Neural cell (in vitro differentiated cells): ENCODE measurements around the gene SCUBE1. TPM values are rescaled to one million over a fixed set of nuclear protein-coding genes. Genes with fewer than 3 reads are reported as not detected.

Experiments used
- H2AFZ ChIP-seq: fragments of 200-600, 300-800 bp; sonication (generic), shearing (Covaris generic); 2 replicates; pipeline ENCODE4 v1.6.0; 2014; ENCODE audit warnings: low read depth, mild to moderate bottlenecking, antibody characterized with exemption, low read length, moderate library complexity
- H3F3A ChIP-seq: fragments of 200-600 bp; shearing (Covaris generic); 2 replicates; pipeline ENCODE4 v1.6.1; 2016; ENCODE audit warnings: mild to moderate bottlenecking, moderate library complexity, mixed read lengths, antibody characterized with exemption, low read length; ENCODE audit not compliant: insufficient read depth, poor library complexity, severe bottlenecking
- H3K27ac ChIP-seq: fragments of 200-600, 300-800 bp; sonication (generic), shearing (Covaris generic); 2 replicates; pipeline ENCODE4 v1.5.1; 2014; ENCODE audit warnings: mild to moderate bottlenecking, low read length, moderate library complexity
- H3K27me3 ChIP-seq: fragments of 300-800, 200-600 bp; sonication (generic), shearing (Covaris generic); 2 replicates; pipeline ENCODE4 v1.6.0; 2014; ENCODE audit warnings: mild to moderate bottlenecking, low read depth, low read length, moderate library complexity; ENCODE audit not compliant: insufficient read depth
- H3K36me3 ChIP-seq: fragments of 300-800, 200-600 bp; sonication (generic), shearing (Covaris generic); 2 replicates; pipeline ENCODE4 v1.5.1; 2014; ENCODE audit warnings: mild to moderate bottlenecking, antibody characterized with exemption, low read length, moderate library complexity; ENCODE audit not compliant: insufficient read depth
- H3K4me2 ChIP-seq: fragments of 300-800, 200-600 bp; sonication (generic), shearing (Covaris generic); 2 replicates; pipeline ENCODE4 v1.6.0; 2014; ENCODE audit warnings: mild to moderate bottlenecking, low read length
- H3K4me3 ChIP-seq: fragments of 300-800, 200-600 bp; sonication (generic), shearing (Covaris generic); 2 replicates; pipeline ENCODE4 v1.5.1; 2014; ENCODE audit warnings: mild to moderate bottlenecking, low read length, moderate library complexity
- H3K79me2 ChIP-seq: fragments of 200-600 bp; shearing (Covaris generic); replicated peaks from 2 replicates; pipeline ENCODE4 v1.6.0; 2014; ENCODE audit warnings: mild to moderate bottlenecking, low read length, moderate library complexity; ENCODE audit not compliant: insufficient read depth
- H3K9ac ChIP-seq: fragments of 300-800, 200-600 bp; sonication (generic), shearing (Covaris generic); 2 replicates; pipeline ENCODE4 v1.6.1; 2016; ENCODE audit warnings: mild to moderate bottlenecking, low read length, mixed read lengths
- H3K9me2 ChIP-seq: fragments of 200-600 bp; shearing (Covaris generic); 2 replicates; pipeline ENCODE4 v1.6.1; 2016; ENCODE audit warnings: mild to moderate bottlenecking, low read length, mixed read lengths; ENCODE audit not compliant: insufficient read depth
- H3K9me3 ChIP-seq: fragments of 200-600, 300-800 bp; sonication (generic), shearing (Covaris generic); 2 replicates; pipeline ENCODE4 v1.6.1; 2016; ENCODE audit warnings: mild to moderate bottlenecking, mixed run types, low read length, moderate library complexity, mixed read lengths
- H4K20me1 ChIP-seq: fragments of 200-600 bp; shearing (Covaris generic); 2 replicates; pipeline ENCODE4 v1.6.1; 2016; ENCODE audit warnings: mild to moderate bottlenecking, mixed run types; ENCODE audit not compliant: insufficient read depth
- EP300 ChIP-seq: fragments of 450-650 bp; conservative IDR thresholded peaks from 2 replicates; pipeline ENCODE4 v1.6.1; 2014; ENCODE audit warnings: antibody characterized with exemption, mild to moderate bottlenecking, moderate library complexity; ENCODE audit not compliant: poor library complexity, severe bottlenecking
- EZH2 ChIP-seq: fragments of 200-600, 300-800 bp; shearing (Covaris generic), sonication (generic); IDR thresholded peaks from 2 replicates; pipeline ENCODE4 v1.6.1; 2014; ENCODE audit warnings: antibody characterized with exemption, low read length, borderline replicate concordance, mild to moderate bottlenecking; ENCODE audit not compliant: insufficient read depth, poor library complexity, severe bottlenecking
- MXI1 ChIP-seq: fragments of 450-650 bp; conservative IDR thresholded peaks from 2 replicates; pipeline ENCODE4 v1.6.1; 2014; ENCODE audit warnings: antibody characterized with exemption, mild to moderate bottlenecking; ENCODE audit not compliant: poor library complexity, severe bottlenecking
- POLR2AphosphoS5 ChIP-seq: IDR thresholded peaks from 2 replicates; pipeline ENCODE4 v1.6.1; 2012
- RAD21 ChIP-seq: fragments of 450-650 bp; conservative IDR thresholded peaks from 2 replicates; pipeline ENCODE4 v1.6.1; 2014; ENCODE audit warnings: antibody characterized with exemption, mild to moderate bottlenecking, moderate library complexity
- SMC3 ChIP-seq: fragments of 450-650 bp; conservative IDR thresholded peaks from 2 replicates; pipeline ENCODE4 v1.6.1; 2014; ENCODE audit warnings: antibody characterized with exemption, mild to moderate bottlenecking, moderate library complexity; ENCODE audit not compliant: poor library complexity
- TAF1 ChIP-seq: IDR thresholded peaks from 2 replicates; pipeline ENCODE4 v1.6.1; 2012; ENCODE audit warnings: low read depth
- polyA plus RNA-seq: library from polyadenylated mRNA; depleted of rRNA; stranded (reverse); fragments of >200 nt; gene quantifications from 2 replicates; pipeline ENCODE4 v1.2.3, GENCODE V29; 2014
- TF ChIP-seq, protein P1 (sequence below): IDR thresholded peaks from 2 replicates; pipeline ENCODE4 v1.6.1; 2012; ENCODE audit warnings: borderline replicate concordance
- TF ChIP-seq, protein P2 (sequence below): fragments of 450-650 bp; IDR thresholded peaks from 2 replicates; pipeline ENCODE4 v1.5.1; 2014; ENCODE audit warnings: antibody characterized with exemption, mild to moderate bottlenecking, moderate library complexity; ENCODE audit not compliant: poor library complexity, severe bottlenecking

Gene SCUBE1
- polyA plus RNA-seq, 1 donor from 2014 or later: 8.4 TPM

DNA sequence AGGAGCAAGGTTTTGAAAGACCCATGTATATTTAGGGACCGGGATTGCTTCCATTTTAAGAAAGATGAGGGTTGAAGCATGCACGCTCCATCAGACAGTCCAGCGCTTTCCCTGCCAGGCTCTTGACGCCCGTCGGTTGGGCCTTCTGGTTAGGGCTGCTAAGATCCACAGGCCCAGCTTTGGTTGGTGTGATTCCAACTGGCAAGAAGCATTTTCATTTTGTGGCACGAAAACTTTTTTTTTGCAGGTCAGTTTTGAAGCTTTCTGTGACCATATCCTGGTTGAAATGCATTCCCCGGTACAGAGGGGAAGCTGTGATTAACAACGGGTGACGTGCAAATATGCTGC lies 34.4 kb upstream of the SCUBE1 start:
- no peak overlapping the region for H3K4me3 ChIP-seq
- no peak overlapping the region for H3K27ac ChIP-seq
- TF ChIP-seq MXI1: no peak
- TF ChIP-seq, protein P1, sequence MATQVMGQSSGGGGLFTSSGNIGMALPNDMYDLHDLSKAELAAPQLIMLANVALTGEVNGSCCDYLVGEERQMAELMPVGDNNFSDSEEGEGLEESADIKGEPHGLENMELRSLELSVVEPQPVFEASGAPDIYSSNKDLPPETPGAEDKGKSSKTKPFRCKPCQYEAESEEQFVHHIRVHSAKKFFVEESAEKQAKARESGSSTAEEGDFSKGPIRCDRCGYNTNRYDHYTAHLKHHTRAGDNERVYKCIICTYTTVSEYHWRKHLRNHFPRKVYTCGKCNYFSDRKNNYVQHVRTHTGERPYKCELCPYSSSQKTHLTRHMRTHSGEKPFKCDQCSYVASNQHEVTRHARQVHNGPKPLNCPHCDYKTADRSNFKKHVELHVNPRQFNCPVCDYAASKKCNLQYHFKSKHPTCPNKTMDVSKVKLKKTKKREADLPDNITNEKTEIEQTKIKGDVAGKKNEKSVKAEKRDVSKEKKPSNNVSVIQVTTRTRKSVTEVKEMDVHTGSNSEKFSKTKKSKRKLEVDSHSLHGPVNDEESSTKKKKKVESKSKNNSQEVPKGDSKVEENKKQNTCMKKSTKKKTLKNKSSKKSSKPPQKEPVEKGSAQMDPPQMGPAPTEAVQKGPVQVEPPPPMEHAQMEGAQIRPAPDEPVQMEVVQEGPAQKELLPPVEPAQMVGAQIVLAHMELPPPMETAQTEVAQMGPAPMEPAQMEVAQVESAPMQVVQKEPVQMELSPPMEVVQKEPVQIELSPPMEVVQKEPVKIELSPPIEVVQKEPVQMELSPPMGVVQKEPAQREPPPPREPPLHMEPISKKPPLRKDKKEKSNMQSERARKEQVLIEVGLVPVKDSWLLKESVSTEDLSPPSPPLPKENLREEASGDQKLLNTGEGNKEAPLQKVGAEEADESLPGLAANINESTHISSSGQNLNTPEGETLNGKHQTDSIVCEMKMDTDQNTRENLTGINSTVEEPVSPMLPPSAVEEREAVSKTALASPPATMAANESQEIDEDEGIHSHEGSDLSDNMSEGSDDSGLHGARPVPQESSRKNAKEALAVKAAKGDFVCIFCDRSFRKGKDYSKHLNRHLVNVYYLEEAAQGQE: no peak
- no peak for TF ChIP-seq EZH2
- TF ChIP-seq SMC3: no peak
- no peak for TF ChIP-seq POLR2AphosphoS5
- no peak for TF ChIP-seq TAF1
- TF ChIP-seq EP300: no peak
- TF ChIP-seq RAD21: no peak
- TF ChIP-seq, protein P2, sequence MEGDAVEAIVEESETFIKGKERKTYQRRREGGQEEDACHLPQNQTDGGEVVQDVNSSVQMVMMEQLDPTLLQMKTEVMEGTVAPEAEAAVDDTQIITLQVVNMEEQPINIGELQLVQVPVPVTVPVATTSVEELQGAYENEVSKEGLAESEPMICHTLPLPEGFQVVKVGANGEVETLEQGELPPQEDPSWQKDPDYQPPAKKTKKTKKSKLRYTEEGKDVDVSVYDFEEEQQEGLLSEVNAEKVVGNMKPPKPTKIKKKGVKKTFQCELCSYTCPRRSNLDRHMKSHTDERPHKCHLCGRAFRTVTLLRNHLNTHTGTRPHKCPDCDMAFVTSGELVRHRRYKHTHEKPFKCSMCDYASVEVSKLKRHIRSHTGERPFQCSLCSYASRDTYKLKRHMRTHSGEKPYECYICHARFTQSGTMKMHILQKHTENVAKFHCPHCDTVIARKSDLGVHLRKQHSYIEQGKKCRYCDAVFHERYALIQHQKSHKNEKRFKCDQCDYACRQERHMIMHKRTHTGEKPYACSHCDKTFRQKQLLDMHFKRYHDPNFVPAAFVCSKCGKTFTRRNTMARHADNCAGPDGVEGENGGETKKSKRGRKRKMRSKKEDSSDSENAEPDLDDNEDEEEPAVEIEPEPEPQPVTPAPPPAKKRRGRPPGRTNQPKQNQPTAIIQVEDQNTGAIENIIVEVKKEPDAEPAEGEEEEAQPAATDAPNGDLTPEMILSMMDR: no peak
- no peak overlapping the region for H3K4me2 ChIP-seq
- H3K27me3 ChIP-seq: no peaks in the 10 kb centered on the region
- no peaks in the 10 kb centered on the region for H3K79me2 ChIP-seq
- H3K9me3 ChIP-seq: no peaks in the 10 kb centered on the region
- no peaks in the 10 kb centered on the region for H4K20me1 ChIP-seq
- H3K9me2 ChIP-seq: no peaks in the 10 kb centered on the region
- H3K9ac ChIP-seq: no peak overlapping the region
- H3K36me3 ChIP-seq: no peaks in the 10 kb centered on the region
- H2AFZ ChIP-seq: no peak overlapping the region
- H3F3A ChIP-seq: no peaks in the 10 kb centered on the region

DNA sequence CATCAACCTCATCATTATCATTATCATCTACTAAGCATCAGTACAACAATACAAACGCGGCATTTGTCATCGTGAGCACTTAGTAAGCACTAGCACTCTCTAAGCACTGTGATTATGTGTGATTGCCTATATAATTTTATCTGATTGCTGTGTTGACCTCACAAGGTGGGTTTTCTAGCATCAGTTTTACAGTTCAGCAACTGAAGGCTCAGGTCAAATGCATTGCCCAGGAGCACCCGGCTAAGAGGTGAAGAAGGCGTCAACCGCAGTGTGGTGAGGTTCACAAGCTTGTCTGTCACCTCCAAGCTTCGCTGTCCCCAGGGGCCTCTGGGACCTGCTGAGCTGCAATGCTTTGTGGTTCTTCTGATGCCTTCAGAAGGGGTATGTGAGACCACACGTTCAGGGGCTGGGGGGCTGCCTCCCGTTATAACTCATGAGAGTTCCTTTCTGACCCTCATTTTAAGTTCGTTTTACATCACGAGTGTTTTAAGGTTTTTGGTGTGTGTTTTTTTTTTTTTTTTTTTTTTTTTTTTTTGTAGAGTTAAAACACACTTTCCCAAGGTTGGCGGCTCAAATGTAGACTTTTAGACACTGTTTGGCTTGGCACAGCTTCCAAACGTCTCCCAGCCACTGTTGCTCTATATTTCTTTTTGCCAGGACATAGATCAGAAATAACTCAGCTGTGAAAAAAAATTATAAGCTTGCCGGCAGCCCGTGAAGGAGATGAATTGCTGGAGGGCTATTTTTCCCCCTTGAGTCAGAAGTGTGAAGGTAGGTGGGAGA lies 33.8 kb upstream of the SCUBE1 start:
- Histone ChIP-seq H3K36me3 (no peaks in the 10 kb centered on the region), H3F3A (no peaks in the 10 kb centered on the region), H3K27me3 (no peaks in the 10 kb centered on the region), H3K9me2 (no peaks in the 10 kb centered on the region), H3K9me3 (no peaks in the 10 kb centered on the region), H2AFZ (no peak overlapping the region), H4K20me1 (no peaks in the 10 kb centered on the region), H3K4me3 (no peak overlapping the region), H3K9ac (no peak overlapping the region), H3K79me2 (no peaks in the 10 kb centered on the region), H3K4me2 (no peak overlapping the region), H3K27ac (no peak overlapping the region)
- TF ChIP-seq MXI1 (no peak), POLR2AphosphoS5 (peak; percentile 12), SMC3 (no peak), EP300 (no peak)
